Thymus (tissue), 11 donors: ENCODE results near the gene RPS4Y2. TPM values are rescaled to one million over a fixed set of nuclear protein-coding genes. Genes with fewer than 3 reads are reported as not detected.

Experiments used
- DNase-seq, 9 donors: peaks; one replicate each; pipeline ENCODE4 v3.0.0-alpha.2; 2013; ENCODE audit warnings: low spot score in 9 of 9, low read depth in 6 of 9, missing footprints in 1 of 9
- H3K27ac ChIP-seq, 2 donors: one replicate each; pipeline ENCODE4 v1.5.1; 2013; ENCODE audit warnings: control low read depth in 1 of 2, low read depth in 1 of 2, low read length in 1 of 2, mild to moderate bottlenecking in 1 of 2, moderate library complexity in 1 of 2
- H3K27me3 ChIP-seq, 2 donors: one replicate each; pipeline ENCODE4 v1.5.1; 2013; ENCODE audit warnings: low read length in 1 of 2; ENCODE audit not compliant: control insufficient read depth in 2 of 2, insufficient read depth in 1 of 2
- H3K36me3 ChIP-seq, 2 donors: one replicate each; pipeline ENCODE4 v1.5.1; 2013; ENCODE audit warnings: low read length in 1 of 2, mild to moderate bottlenecking in 1 of 2, moderate library complexity in 1 of 2; ENCODE audit not compliant: control insufficient read depth in 2 of 2, insufficient read depth in 2 of 2
- H3K4me1 ChIP-seq, 2 donors: one replicate each; pipeline ENCODE4 v1.5.1; 2013; ENCODE audit warnings: low read length in 2 of 2; ENCODE audit not compliant: control insufficient read depth in 2 of 2, insufficient read depth in 2 of 2
- H3K4me3 ChIP-seq, 2 donors: one replicate each; pipeline ENCODE4 v1.5.1; 2013; ENCODE audit warnings: low read length in 2 of 2, control low read depth in 1 of 2, mild to moderate bottlenecking in 1 of 2
- H3K9me3 ChIP-seq, 2 donors: one replicate each; pipeline ENCODE4 v1.5.1; 2013; ENCODE audit warnings: low read length in 1 of 2, mild to moderate bottlenecking in 1 of 2; ENCODE audit not compliant: control insufficient read depth in 2 of 2, insufficient read depth in 1 of 2
- WGBS: extraction: QIAGEN DNeasy Blood & Tissue Kit; methylation state at CpG from one replicate; pipeline ENCODE4 v1.1.7; 2013; 5-methylcytosine and 5-hydroxymethylcytosine counted together
- polyA plus RNA-seq: library from polyadenylated mRNA; stranded (reverse); fragments of 200-250 nt; gene quantifications from one replicate; pipeline ENCODE4 v1.2.3, GENCODE V29; 2013
- total RNA-seq: library from RNA; stranded (reverse); fragments of 120-200 nt; gene quantifications from one replicate; pipeline ENCODE4 v1.2.4, GENCODE V29; 2013
- donor health status: healthy.

RPS4Y2 gene
- total and polyA plus RNA-seq, 2 donors: 0.48 TPM; not detected in 1

- Histone ChIP-seq H3K36me3 (no peaks in the 10 kb centered on the region), H3K27ac (no peak overlapping the region), H3K4me3 (no peak overlapping the region), H3K9me3 (no peaks in the 10 kb centered on the region), H3K4me1 (no peaks in the 10 kb centered on the region), H3K27me3 (no peaks in the 10 kb centered on the region)
- DNase-seq: no peak
- WGBS: 85% methylated on average over 2 of the region's 2 CpGs
These were observed 9.2 kb downstream of the RPS4Y2 start for GRCh38 chrY:20765117-20765516.

GRCh38 chrY:20770755-20771154 lies 14.8 kb downstream of the RPS4Y2 start:
- H3K36me3 ChIP-seq: no peaks in the 10 kb centered on the region
- H3K27me3 ChIP-seq: no peaks in the 10 kb centered on the region
- no peaks in the 10 kb centered on the region for H3K9me3 ChIP-seq
- DNase-seq: no peak
- H3K4me3 ChIP-seq: no peak overlapping the region
- H3K27ac ChIP-seq: no peak overlapping the region
- H3K4me1 ChIP-seq: no peaks in the 10 kb centered on the region
- 52% methylated on average over 3 of the region's 3 CpGs for WGBS

- Histone ChIP-seq H3K9me3 (no peaks in the 10 kb centered on the region), H3K36me3 (no peaks in the 10 kb centered on the region), H3K27me3 (no peaks in the 10 kb centered on the region), H3K27ac (no peak overlapping the region), H3K4me3 (no peak overlapping the region), H3K4me1 (peaks cover 0 to 9% of the 10 kb centered on the region in 2 donors)
- no peak for DNase-seq
- 38% methylated on average over 4 of the region's 4 CpGs for WGBS
These were observed 20.2 kb downstream of the RPS4Y2 start for GRCh38 chrY:20776104-20776503.

GRCh38 chrY:20780104-20780654 lies 24.3 kb downstream of the RPS4Y2 start:
- DNase-seq: no peak
- WGBS: 92% methylated on average over 3 of the region's 3 CpGs
- Histone ChIP-seq H3K4me1 (peaks cover 0 to 24% of the 10 kb centered on the region in 2 donors), H3K9me3 (no peaks in the 10 kb centered on the region), H3K4me3 (no peak overlapping the region), H3K27me3 (no peaks in the 10 kb centered on the region), H3K36me3 (no peaks in the 10 kb centered on the region), H3K27ac (no peak overlapping the region)

- Histone ChIP-seq H3K27me3 (no peaks in the 10 kb centered on the region), H3K4me1 (peaks cover 0 to 24% of the 10 kb centered on the region in 2 donors), H3K9me3 (no peaks in the 10 kb centered on the region), H3K27ac (no peak overlapping the region), H3K36me3 (no peaks in the 10 kb centered on the region), H3K4me3 (no peak overlapping the region)
- WGBS: 93% methylated on average over 2 of the region's 2 CpGs
- no peak for DNase-seq
These were observed 24.9 kb downstream of the RPS4Y2 start for GRCh38 chrY:20780776-20781175.

GRCh38 chrY:20781408-20781807 lies 25.5 kb downstream of the RPS4Y2 start:
- no peaks in the 10 kb centered on the region for H3K9me3 ChIP-seq
- H3K4me3 ChIP-seq: no peak overlapping the region
- no peak for DNase-seq
- no peak overlapping the region for H3K27ac ChIP-seq
- H3K36me3 ChIP-seq: no peaks in the 10 kb centered on the region
- peaks cover 0 to 24% of the 10 kb centered on the region in 2 donors for H3K4me1 ChIP-seq
- no peaks in the 10 kb centered on the region for H3K27me3 ChIP-seq
- 47% methylated on average over 4 of the region's 4 CpGs for WGBS

GRCh38 chrY:20784965-20785364 lies 29.1 kb downstream of the RPS4Y2 start:
- H3K4me1 ChIP-seq: peaks cover 0 to 21% of the 10 kb centered on the region in 2 donors
- no peaks in the 10 kb centered on the region for H3K9me3 ChIP-seq
- no peak overlapping the region for H3K4me3 ChIP-seq
- DNase-seq: no peak
- H3K36me3 ChIP-seq: no peaks in the 10 kb centered on the region
- 0% methylated on average over 1 of the region's 1 CpG for WGBS
- no peaks in the 10 kb centered on the region for H3K27me3 ChIP-seq
- H3K27ac ChIP-seq: no peak overlapping the region

- Histone ChIP-seq H3K4me1 (peaks cover 0 to 9% of the 10 kb centered on the region in 2 donors), H3K27ac (no peak overlapping the region), H3K27me3 (no peaks in the 10 kb centered on the region), H3K36me3 (no peaks in the 10 kb centered on the region), H3K4me3 (no peak overlapping the region), H3K9me3 (no peaks in the 10 kb centered on the region)
- DNase-seq: no peak
- WGBS: 94% methylated on average over 3 of the region's 3 CpGs
These were observed 31.2 kb downstream of the RPS4Y2 start for GRCh38 chrY:20787076-20787475.

- Histone ChIP-seq H3K9me3 (no peaks in the 10 kb centered on the region), H3K4me3 (no peak overlapping the region), H3K4me1 (no peaks in the 10 kb centered on the region), H3K36me3 (no peaks in the 10 kb centered on the region), H3K27me3 (no peaks in the 10 kb centered on the region), H3K27ac (no peak overlapping the region)
- 88% methylated on average over 22 of the region's 22 CpGs for whole genome bisulfite sequencing
- no peak for DNase-seq
These were observed 42.6 kb downstream of the RPS4Y2 start for GRCh38 chrY:20798351-20799049.
